Erythroblast (primary cell): ENCODE data around the gene CFAP58.

ENCODE experiments used
- GATA1 ChIP-seq: IDR thresholded peaks from 2 replicates; pipeline ENCODE4 v1.6.1; 2011; ENCODE audit warnings: low read depth, mild to moderate bottlenecking, control low read depth, low read length, moderate library complexity
- POLR2A ChIP-seq: IDR thresholded peaks from 2 replicates; pipeline ENCODE4 v1.6.1; 2011; ENCODE audit warnings: mild to moderate bottlenecking, low read length

DNA sequence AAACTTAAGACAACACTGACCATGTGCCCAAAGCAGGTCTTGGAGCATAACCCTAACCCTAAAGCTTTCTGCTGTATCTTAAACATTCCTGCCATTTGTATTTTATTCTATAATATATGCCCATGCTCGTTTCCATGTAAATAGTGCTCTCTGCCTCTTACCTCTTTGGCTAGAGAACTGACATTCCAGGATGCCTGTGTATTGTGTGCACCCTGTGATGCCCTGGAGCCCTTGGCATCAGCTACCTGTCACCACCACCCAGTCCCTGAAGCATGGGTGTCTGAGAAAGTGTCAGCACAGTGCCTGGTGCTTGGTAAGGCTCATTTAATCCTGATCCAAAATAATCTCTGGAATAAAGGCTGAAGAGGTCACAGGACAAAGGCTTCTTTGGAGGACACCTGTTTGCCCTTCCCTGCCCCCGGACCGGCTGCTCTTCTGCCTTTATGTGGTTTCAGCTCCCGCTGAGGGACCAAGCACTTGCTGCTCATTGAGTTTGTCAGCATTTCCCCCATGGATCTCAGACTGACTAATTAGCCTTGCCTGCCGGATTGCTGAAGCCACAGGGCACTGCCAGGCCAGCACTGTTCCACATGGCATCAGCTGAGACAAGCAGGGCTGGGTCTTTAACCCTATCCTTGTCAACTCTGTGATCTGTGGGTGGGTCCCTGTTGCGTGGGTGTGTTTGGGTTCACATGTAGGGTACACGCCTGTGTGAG, 148.4 kb downstream of the CFAP58 start:
- TF ChIP-seq POLR2A (no peak), GATA1 (no peak)
